SK-N-SH (cell line): ENCODE results near the gene TRIM7.

Source experiments
- CHD2 ChIP-seq: fragments of 150-350 bp; IDR thresholded peaks from 2 replicates; pipeline ENCODE4 v1.6.1; 2018; ENCODE audit warnings: low read length; ENCODE audit not compliant: partially characterized antibody
- CTCF ChIP-seq: fragments of 200-600 bp; sonication (generic); IDR thresholded peaks from 2 replicates; pipeline ENCODE4 v1.6.1; 2017; ENCODE audit warnings: antibody characterized with exemption, mild to moderate bottlenecking, moderate library complexity
- EP300 ChIP-seq, 2 experiments: IDR thresholded peaks; 2 replicates each; pipeline versions ENCODE4 v1.4.0 to v1.6.1; 2012; ENCODE audit warnings: borderline replicate concordance in 1 of 2, low read depth in 1 of 2, low read length in 1 of 2
- EZH2phosphoT487 ChIP-seq: fragments of 200-600 bp; sonication (generic); IDR thresholded peaks from 2 replicates; pipeline ENCODE4 v1.6.1; 2017; ENCODE audit warnings: low read depth, mixed run types, mild to moderate bottlenecking, antibody characterized with exemption, moderate library complexity, borderline replicate concordance
- GATA2 ChIP-seq: sonication (generic); formaldehyde crosslinking; IDR thresholded peaks from 2 replicates; pipeline ENCODE4 v1.5.0; 2020; ENCODE audit warnings: mild to moderate bottlenecking, missing genetic modification reagents
- MAX ChIP-seq: IDR thresholded peaks from 2 replicates; pipeline ENCODE4 v1.4.0; 2012; ENCODE audit warnings: low read depth
- NFIC ChIP-seq: IDR thresholded peaks from 2 replicates; pipeline ENCODE4 v1.4.0; 2012; ENCODE audit warnings: borderline replicate concordance
- NRF1 ChIP-seq: IDR thresholded peaks from 2 replicates; pipeline ENCODE4 v1.6.1; 2012; ENCODE audit warnings: low read depth, mild to moderate bottlenecking, low read length
- PBX3 ChIP-seq: IDR thresholded peaks from 2 replicates; pipeline ENCODE4; 2012
- REST ChIP-seq: IDR thresholded peaks from 2 replicates; pipeline ENCODE4 v1.6.1; 2012; ENCODE audit warnings: mild to moderate bottlenecking, low read depth, low read length, moderate library complexity
- RXRA ChIP-seq: IDR thresholded peaks from 2 replicates; pipeline ENCODE4 v1.4.0; 2012; ENCODE audit warnings: low read depth, mild to moderate bottlenecking, borderline replicate concordance
- TEAD4 ChIP-seq: IDR thresholded peaks from 2 replicates; pipeline ENCODE4 v1.4.0; 2012; ENCODE audit warnings: mild to moderate bottlenecking, borderline replicate concordance; ENCODE audit not compliant: insufficient read depth
- USF2 ChIP-seq: fragments of 150-350 bp; IDR thresholded peaks from 2 replicates; pipeline ENCODE4 v1.6.1; 2017; ENCODE audit warnings: antibody characterized with exemption, low read length, low read depth, borderline replicate concordance

- no peak for TF ChIP-seq CTCF
- no peak for TF ChIP-seq TEAD4
- TF ChIP-seq CHD2, result no peak
- no peak for TF ChIP-seq MAX
- TF ChIP-seq REST, result no peak
- TF ChIP-seq EZH2phosphoT487, result no peak
- TF ChIP-seq RXRA, result no peak
- no peak for TF ChIP-seq EP300 (IDR thresholded peaks at IDR 0.05; ENCODE audit: borderline replicate concordance in 1 of 2, low read depth in 1 of 2, low read length in 1 of 2)
- TF ChIP-seq GATA2 (CRISPR knock-in tag), result no peak
- no peak for TF ChIP-seq PBX3
- TF ChIP-seq USF2, result no peak
- TF ChIP-seq NRF1, result no peak
- TF ChIP-seq NFIC, result no peak
These were observed 48.2 kb downstream of the TRIM7 start for GRCh38 chr5:181156758-181157157.
